H1 (cell line): ENCODE data around the gene GMPR. TPM values are rescaled to one million over a fixed set of nuclear protein-coding genes. Genes with fewer than 3 reads are reported as not detected.

ENCODE experiments used
- FOSL1 ChIP-seq: IDR thresholded peaks from 2 replicates; pipeline ENCODE4 v1.6.1; 2011; ENCODE audit warnings: mild to moderate bottlenecking, low read depth, low read length, moderate library complexity; ENCODE audit not compliant: insufficient read depth
- polyA plus RNA-seq, 7 experiments: library from polyadenylated mRNA; depleted of rRNA in 3 of 7; stranded (reverse) in 5 of 7; unstranded in 2 of 7; fragments of >200 nt in 5 of 7; fragments of 200-250 nt in 2 of 7; gene quantifications; 1 replicate in 5 of 7; 2 replicates in 1 of 7; 4 replicates in 1 of 7; pipeline versions ENCODE4 v1.2.1 to v1.2.3, GENCODE V29; 2011 to 2013; ENCODE audit warnings: missing spikeins in 2 of 7, mixed read lengths in 2 of 7
- total RNA-seq: library from RNA; stranded (reverse); fragmentation: NEBNext Ultra II Directional; extraction: Animal tissue kit (Norgen Biotek cat#: 25700); gene quantifications from 2 replicates; pipeline ENCODE4 v1.2.1, GENCODE V29; 2021

The GMPR gene
- total and polyA plus RNA-seq, 2 of the 8 experiments (the other 6 are each of a cell fraction or from before 2014, with no cell fraction given) = 0.99 to 1.2 TPM

DNA sequence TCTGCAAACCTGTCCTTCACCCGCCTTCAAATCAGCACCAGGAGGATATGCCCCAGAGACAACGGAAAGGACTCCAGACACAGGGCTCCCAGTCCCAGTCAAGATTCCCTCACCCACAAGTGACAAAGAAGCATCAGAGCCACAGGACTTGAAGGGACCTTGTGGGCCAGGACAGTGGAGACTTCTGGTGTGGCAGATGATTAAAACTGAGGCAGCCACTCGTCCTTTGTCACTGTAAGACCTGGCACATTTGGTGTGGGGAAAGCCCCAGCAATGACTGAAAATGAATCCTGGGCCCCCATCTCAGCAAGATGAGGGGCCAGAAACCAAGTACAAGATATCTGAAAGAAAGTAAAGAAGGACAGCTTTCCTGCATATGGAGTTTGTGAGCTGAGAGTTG lies 15.6 kb upstream of the GMPR start (continued):
- TF ChIP-seq FOSL1 = no peak
